Hepatocyte (in vitro differentiated cells): ENCODE measurements around the gene ATXN1.
"Not testable (repeated sequence)": the region's sequence is repeated elsewhere in the genome, so short reads cannot be mapped to it uniquely, and the experiment has no call there.

Source experiments
- CTCF ChIP-seq: fragments of 200-600 bp; sonication (generic); IDR thresholded peaks from 2 replicates; pipeline ENCODE4 v1.5.1; 2016; ENCODE audit warnings: antibody characterized with exemption, mild to moderate bottlenecking; ENCODE audit not compliant: poor library complexity
- EZH2 ChIP-seq: fragments of 200-600 bp; sonication (generic); IDR thresholded peaks from 2 replicates; pipeline ENCODE4 v1.6.1; 2016; ENCODE audit warnings: antibody characterized with exemption, mild to moderate bottlenecking, borderline replicate concordance
- EZH2phosphoT487 ChIP-seq: fragments of 200-600 bp; sonication (generic); IDR thresholded peaks from one replicate; pipeline ENCODE4 v1.6.1; 2018; ENCODE audit warnings: antibody characterized with exemption, mild to moderate bottlenecking, low read depth, moderate library complexity; ENCODE audit not compliant: unreplicated experiment, severe bottlenecking

- TF ChIP-seq CTCF, EZH2phosphoT487, EZH2: not testable (repeated sequence)
Measured at GRCh38 chr6:16615215-16615614, 146.0 kb downstream of the ATXN1 start.
